Skeletal muscle tissue (tissue), 4 donors: Measurements from ENCODE around the gene SP110. TPM values are rescaled to one million over a fixed set of nuclear protein-coding genes. Genes with fewer than 3 reads are reported as not detected.

Experiments used
- H3K27ac ChIP-seq: one replicate; pipeline ENCODE4 v1.7.0; 2013; ENCODE audit warnings: mild to moderate bottlenecking, low read depth, low read length, inconsistent platforms
- H3K27me3 ChIP-seq, 3 donors: one replicate each; pipeline ENCODE4 v1.7.0; 2013; ENCODE audit warnings: low read length in 3 of 3; ENCODE audit not compliant: control insufficient read depth in 3 of 3, insufficient read depth in 3 of 3
- H3K36me3 ChIP-seq, 3 donors: one replicate each; pipeline ENCODE4 v1.7.0; 2013; ENCODE audit warnings: low read length in 3 of 3; ENCODE audit not compliant: control insufficient read depth in 3 of 3, insufficient read depth in 3 of 3
- H3K4me1 ChIP-seq, 3 donors: one replicate each; pipeline ENCODE4 v1.7.0; 2013; ENCODE audit warnings: low read length in 3 of 3, mild to moderate bottlenecking in 3 of 3; ENCODE audit not compliant: control insufficient read depth in 3 of 3, insufficient read depth in 3 of 3
- H3K4me3 ChIP-seq, 3 donors: one replicate each; pipeline ENCODE4 v1.7.0; 2013; ENCODE audit warnings: low read length in 3 of 3
- H3K9ac ChIP-seq, 3 donors: one replicate each; pipeline ENCODE4 v1.7.0; 2013; ENCODE audit warnings: low read length in 3 of 3, mild to moderate bottlenecking in 3 of 3, moderate library complexity in 2 of 3, low read depth in 1 of 3
- H3K9me3 ChIP-seq, 3 donors: one replicate each; pipeline ENCODE4 v1.7.0; 2013; ENCODE audit warnings: low read length in 3 of 3; ENCODE audit not compliant: control insufficient read depth in 3 of 3
- total RNA-seq: library from RNA; depleted of rRNA; stranded (reverse); fragments of >200 nt; gene quantifications from one replicate; pipeline ENCODE4 v1.2.3, GENCODE V29; 2014
- donor health status: Osteomylitis.

The SP110 gene
- total RNA-seq, 1 donor from 2014 or later = 4.7 TPM

GRCh38 chr2:230176996-230177395, 42.8 kb downstream of the SP110 start:
- Histone ChIP-seq H3K9me3 (no peaks in the 10 kb centered on the region), H3K4me1 (no peaks in the 10 kb centered on the region), H3K27me3 (no peaks in the 10 kb centered on the region), H3K9ac (no peak overlapping the region), H3K36me3 (peaks cover 20 to 38% (median 36%) of the 10 kb centered on the region in 3 donors), H3K4me3 (no peak overlapping the region), H3K27ac (no peak overlapping the region)

GRCh38 chr2:230174466-230174865, 45.3 kb downstream of the SP110 start:
- Histone ChIP-seq H3K9me3 (no peaks in the 10 kb centered on the region), H3K4me3 (no peak overlapping the region), H3K36me3 (peaks cover 13 to 38% (median 32%) of the 10 kb centered on the region in 3 donors), H3K9ac (no peak overlapping the region), H3K27ac (no peak overlapping the region), H3K27me3 (no peaks in the 10 kb centered on the region), H3K4me1 (no peaks in the 10 kb centered on the region)

DNA sequence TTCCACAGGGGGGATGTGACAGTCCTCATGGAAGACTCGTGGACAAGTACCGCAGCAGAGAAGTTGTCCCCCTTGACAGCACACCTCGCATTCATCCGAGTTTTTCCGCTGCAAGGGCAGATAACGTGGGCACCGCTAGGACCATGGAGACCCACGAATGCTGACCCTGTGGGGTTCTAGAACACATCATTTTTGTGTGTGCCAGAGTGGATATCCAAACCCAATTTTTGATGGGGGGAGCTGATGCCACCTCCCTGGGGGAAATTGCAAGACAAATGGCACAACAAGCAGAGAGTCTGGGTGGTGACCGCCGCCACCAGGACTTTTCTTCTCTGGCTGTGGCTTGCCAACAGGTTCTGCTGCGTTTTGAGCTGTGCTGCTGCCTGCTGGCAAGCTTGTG, 46.9 kb downstream of the SP110 start:
- H3K36me3 ChIP-seq = peaks cover 11 to 34% (median 25%) of the 10 kb centered on the region in 3 donors
- no peak overlapping the region for H3K4me3 ChIP-seq
- H3K27ac ChIP-seq = no peak overlapping the region
- no peak overlapping the region for H3K9ac ChIP-seq
- H3K27me3 ChIP-seq = no peaks in the 10 kb centered on the region
- no peaks in the 10 kb centered on the region for H3K9me3 ChIP-seq
- H3K4me1 ChIP-seq = no peaks in the 10 kb centered on the region

GRCh38 chr2:230172156-230172555, 47.6 kb downstream of the SP110 start:
- Histone ChIP-seq H3K9me3 (no peaks in the 10 kb centered on the region), H3K4me3 (no peak overlapping the region), H3K36me3 (peaks cover 8 to 31% (median 24%) of the 10 kb centered on the region in 3 donors), H3K4me1 (no peaks in the 10 kb centered on the region), H3K27me3 (no peaks in the 10 kb centered on the region), H3K9ac (no peak overlapping the region), H3K27ac (no peak overlapping the region)

- Histone ChIP-seq H3K4me1 (no peaks in the 10 kb centered on the region), H3K9me3 (no peaks in the 10 kb centered on the region), H3K4me3 (no peak overlapping the region), H3K36me3 (peaks cover 3 to 25% (median 14%) of the 10 kb centered on the region in 3 donors), H3K9ac (no peak overlapping the region), H3K27me3 (no peaks in the 10 kb centered on the region), H3K27ac (no peak overlapping the region)
Observed at GRCh38 chr2:230170532-230170931, 49.3 kb downstream of the SP110 start.

DNA sequence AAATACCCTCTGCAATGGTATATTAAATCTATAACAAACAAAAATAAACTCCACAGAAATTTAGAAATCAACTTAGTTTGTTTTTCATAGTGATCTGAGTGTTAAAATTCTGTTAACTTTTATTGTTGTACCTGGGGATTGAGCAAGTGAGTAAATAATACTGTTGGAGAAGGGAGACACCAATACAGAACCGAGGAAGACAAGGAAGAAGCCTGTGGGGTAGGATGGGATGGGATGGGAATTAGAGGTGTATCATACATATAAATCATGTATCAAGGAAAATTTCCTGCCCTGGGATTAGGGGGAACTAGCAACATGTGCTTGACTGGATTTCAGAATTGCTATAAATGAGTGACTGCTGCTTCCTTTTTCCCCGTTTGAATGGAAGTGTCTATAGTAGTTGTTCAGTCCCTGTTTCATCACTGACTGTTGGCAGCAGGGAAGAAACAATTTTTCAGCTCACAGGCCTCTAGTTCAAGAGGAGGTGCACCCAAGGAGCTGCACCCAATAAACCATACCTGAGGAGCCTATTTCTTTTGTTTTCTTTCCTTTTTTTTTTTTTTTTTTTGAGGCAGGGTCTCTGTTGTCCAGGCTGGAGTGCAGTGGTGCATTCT, 53.1 kb downstream of the SP110 start:
- Histone ChIP-seq H3K4me3 (no peak overlapping the region), H3K4me1 (no peaks in the 10 kb centered on the region), H3K9ac (no peak overlapping the region), H3K9me3 (no peaks in the 10 kb centered on the region), H3K27ac (no peak overlapping the region), H3K27me3 (no peaks in the 10 kb centered on the region), H3K36me3 (peaks cover 0 to 4% (median 3%) of the 10 kb centered on the region in 3 donors)

GRCh38 chr2:230164139-230164538, 55.6 kb downstream of the SP110 start:
- H3K9ac ChIP-seq = no peak overlapping the region
- H3K27me3 ChIP-seq = no peaks in the 10 kb centered on the region
- no peaks in the 10 kb centered on the region for H3K9me3 ChIP-seq
- H3K27ac ChIP-seq = no peak overlapping the region
- H3K36me3 ChIP-seq = peaks cover 0 to 4% (median 3%) of the 10 kb centered on the region in 3 donors
- H3K4me3 ChIP-seq = no peak overlapping the region
- no peaks in the 10 kb centered on the region for H3K4me1 ChIP-seq

DNA sequence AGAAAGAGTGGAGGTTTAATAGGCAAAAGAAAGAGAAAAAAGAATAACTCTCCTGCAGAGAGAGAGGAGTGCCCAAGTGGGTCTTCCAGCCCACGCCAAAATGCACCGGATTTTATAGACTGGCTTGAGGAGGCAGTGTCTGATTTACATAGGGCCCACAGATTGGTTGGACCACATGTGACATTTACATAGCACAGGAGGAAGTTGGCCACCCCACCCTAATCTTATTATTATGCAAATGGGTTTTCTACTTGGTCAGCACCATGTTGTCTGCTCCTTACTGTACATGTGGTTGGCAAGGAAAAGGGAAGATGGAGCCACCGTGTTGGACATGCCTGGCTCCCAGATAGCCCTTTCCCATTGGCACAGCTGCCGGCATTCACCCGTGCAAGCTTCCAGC, 56.8 kb downstream of the SP110 start:
- Histone ChIP-seq H3K4me3 (no peak overlapping the region), H3K9me3 (no peaks in the 10 kb centered on the region), H3K9ac (no peak overlapping the region), H3K36me3 (peaks cover 0 to 4% (median 3%) of the 10 kb centered on the region in 3 donors), H3K27me3 (no peaks in the 10 kb centered on the region), H3K4me1 (no peaks in the 10 kb centered on the region), H3K27ac (no peak overlapping the region)

DNA sequence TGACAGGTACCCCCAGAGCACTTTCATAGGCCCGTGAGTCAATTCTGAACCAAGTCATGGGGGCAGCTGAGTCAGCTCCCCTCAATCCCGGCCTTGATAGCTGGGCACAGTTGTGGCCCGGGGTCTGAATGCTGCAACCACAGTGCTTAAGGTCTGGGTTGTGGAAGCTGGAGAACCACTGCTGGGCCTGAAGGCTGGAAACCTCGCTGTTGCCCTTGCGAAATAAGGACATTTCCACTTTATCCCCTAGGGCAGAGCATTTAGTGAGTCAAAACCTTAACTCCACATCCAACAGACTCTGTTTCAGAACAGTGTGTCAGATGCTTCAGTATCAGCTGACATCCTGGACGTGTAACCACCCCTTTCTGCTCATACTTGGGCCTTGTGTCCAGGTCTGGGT, 58.6 kb downstream of the SP110 start:
- Histone ChIP-seq H3K27ac (no peak overlapping the region), H3K9ac (no peak overlapping the region), H3K4me3 (no peak overlapping the region), H3K36me3 (no peaks in the 10 kb centered on the region), H3K27me3 (no peaks in the 10 kb centered on the region), H3K9me3 (no peaks in the 10 kb centered on the region), H3K4me1 (no peaks in the 10 kb centered on the region)

GRCh38 chr2:230160112-230160660, 59.6 kb downstream of the SP110 start:
- no peaks in the 10 kb centered on the region for H3K9me3 ChIP-seq
- no peak overlapping the region for H3K4me3 ChIP-seq
- H3K9ac ChIP-seq = no peak overlapping the region
- H3K27me3 ChIP-seq = no peaks in the 10 kb centered on the region
- no peaks in the 10 kb centered on the region for H3K4me1 ChIP-seq
- no peak overlapping the region for H3K27ac ChIP-seq
- no peaks in the 10 kb centered on the region for H3K36me3 ChIP-seq
